Bronchus fibroblast of lung (primary cell): ENCODE data around the gene NDUFA11. TPM values are rescaled to one million over a fixed set of nuclear protein-coding genes. Genes with fewer than 3 reads are reported as not detected.

Source experiments
- total RNA-seq: library from RNA; depleted of rRNA; stranded (reverse); fragments of >200 nt; gene quantifications from 2 replicates; pipeline ENCODE4 v1.2.3, GENCODE V29; 2015

The NDUFA11 gene
- 444 and 470 TPM in 2 replicates for total RNA-seq

DNA sequence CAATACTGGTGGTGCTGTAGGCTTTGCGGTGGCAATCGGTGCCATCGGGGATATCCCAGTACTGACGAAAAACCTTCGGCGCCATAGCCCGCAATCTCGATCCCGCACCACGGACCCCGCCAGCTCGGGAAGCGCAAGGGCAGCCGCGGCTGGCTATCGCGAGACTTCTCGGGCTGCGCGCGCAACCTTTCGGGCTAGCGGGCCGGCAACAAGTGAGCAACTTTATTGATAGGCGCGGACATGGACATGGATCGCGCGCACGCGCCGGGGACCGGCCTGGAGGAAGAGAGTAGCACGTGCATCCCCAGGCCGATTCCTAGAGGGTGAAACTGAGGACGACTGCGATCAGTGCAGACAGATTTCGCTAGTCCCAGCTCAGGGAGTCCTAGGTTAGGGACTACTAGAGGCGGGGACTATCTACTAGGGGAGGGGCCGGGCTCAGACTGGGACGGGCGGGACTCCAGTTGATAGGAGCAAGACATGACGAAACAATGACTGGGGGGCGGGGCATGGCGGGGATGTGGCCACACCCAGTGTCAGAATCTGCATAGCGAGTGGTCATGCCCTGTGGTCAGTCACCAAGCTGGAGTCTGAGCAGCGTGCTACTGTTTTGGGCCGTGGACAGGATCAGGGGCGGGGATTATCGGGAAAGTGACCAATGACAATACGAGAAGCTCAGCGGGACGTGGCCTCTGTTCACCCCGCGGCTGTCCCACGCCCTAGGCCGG, at the start of gene NDUFA11:
Gene NDUFA11 (minus strand): TSS at position 167 of the 728 bp plus-strand sequence. CDS start 82 bp downstream, at position 85.

DNA sequence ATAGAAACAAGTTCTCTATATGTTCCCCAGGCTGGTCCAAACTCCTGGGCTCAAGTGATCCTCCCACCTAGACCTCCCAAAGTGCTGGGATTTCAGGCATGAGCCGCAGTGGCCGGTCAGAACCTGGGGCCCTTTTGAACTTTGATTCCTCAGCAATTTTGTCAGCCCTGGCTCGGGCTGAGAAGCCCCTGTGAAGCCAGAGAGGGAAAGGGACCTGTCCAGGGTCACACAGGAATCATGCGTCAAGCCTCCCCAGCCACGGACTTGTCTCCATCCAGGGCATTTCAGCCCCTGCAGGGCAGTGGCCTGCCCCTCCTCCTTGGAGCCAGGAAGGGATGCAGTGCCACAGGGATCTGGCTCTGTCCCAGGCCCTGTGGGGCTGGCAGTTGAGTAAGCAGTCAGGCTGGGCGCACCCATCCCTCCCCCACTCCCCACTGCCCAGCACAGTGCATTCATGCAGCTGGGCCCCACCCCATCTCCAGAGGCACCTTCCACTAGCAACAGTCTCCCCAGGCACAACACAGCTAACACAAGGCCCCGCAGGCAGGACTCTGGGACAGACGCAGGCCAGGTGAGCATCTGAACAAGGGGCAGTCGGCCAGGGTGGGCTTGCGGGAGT, 10.3 kb upstream of the NDUFA11 start, which contains the start of gene CAPS:
Gene CAPS (plus strand): TSS at position 516 of the 619 bp plus-strand sequence. CDS start 153 bp downstream, outside the sequence.

DNA sequence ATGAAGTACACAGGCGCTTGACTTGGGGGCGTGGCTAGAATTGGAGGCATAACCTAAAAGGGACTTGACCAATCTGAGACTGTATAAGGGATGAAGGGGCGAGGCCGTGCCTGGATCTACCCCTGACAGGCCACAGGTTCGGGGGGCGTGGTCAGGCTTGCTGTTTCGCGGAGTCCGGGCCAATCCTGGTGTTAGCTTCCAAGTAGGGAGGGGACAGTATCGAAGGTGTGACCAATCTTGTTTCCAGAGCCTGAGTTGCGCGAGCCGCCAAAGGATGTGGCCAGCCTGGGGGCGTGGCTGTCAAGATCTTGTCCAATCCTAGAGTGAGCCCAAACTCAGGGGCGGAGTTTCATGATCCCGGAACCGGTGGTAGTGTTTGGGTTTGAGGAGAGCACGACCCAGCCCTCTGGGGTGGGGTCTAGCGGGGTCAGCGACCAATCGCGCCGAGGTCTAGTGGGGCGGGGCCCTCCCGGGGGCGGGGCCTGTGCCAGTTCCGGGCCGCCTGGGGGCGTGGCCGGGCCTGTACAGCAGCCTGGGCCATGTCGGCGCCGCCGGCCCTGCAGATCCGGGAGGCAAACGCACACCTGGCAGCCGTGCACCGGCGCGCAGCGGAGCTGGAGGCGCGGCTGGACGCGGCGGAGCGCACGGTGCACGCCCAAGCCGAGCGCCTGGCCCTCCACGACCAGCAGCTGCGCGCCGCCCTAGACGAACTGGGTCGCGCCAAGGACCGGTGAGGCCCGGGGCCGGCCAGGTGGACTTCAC, 943 bp upstream of the NDUFA11 start, which contains the start of gene VMAC:
Gene VMAC (plus strand): TSS at position 521 of the 762 bp plus-strand sequence. CDS start 19 bp downstream, at position 540.

DNA sequence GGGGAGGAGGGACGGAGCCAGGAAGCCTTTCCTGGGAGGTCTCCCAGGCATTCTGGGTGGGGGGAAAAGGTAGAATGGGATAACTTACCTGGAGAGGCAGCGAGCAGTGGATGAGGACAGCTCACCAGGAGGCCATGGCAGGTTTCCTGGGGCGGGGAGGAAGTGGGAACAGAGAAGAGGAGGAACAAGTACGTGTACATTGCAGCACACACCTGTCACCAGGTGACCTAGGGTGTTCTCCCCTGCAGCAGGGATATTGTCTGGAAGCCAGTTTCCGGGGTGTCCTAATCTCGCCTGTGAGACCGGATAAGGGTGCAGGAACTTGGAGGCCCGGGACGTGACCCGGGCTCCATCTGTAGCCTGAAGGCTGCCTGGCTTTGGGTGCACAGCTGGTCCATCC, 52.3 kb downstream of the NDUFA11 start, which contains the start of gene FUT3:
Gene FUT3 (minus strand): TSS at position 148 of the 400 bp plus-strand sequence.

Other genes starting within 250 kb of the NDUFA11 start
- 93.1 and 93.7 TPM in 2 replicates for gene MICOS13, start 223.3 kb downstream of the NDUFA11 start, total RNA-seq
- 12.4 and 13.1 TPM in 2 replicates for gene HSD11B1L, start 222.8 kb downstream of the NDUFA11 start, total RNA-seq
- 1,608 and 1,657 TPM in 2 replicates for gene RPL36, start 213.5 kb downstream of the NDUFA11 start, total RNA-seq
- gene LONP1, start 183.6 kb downstream of the NDUFA11 start, total RNA-seq: 98.4 and 109 TPM in 2 replicates
- gene CATSPERD, start 183.2 kb downstream of the NDUFA11 start, total RNA-seq: not detected in 2 replicates
- gene PRR22, start 119.0 kb downstream of the NDUFA11 start, total RNA-seq: 0.59 TPM in 1 of 2 replicates, not detected in the other
- 24.4 and 24.5 TPM in 2 replicates for gene DUS3L, start 112.6 kb downstream of the NDUFA11 start, total RNA-seq
- gene NRTN, start 98.7 kb downstream of the NDUFA11 start, total RNA-seq: 0.15 TPM in 1 of 2 replicates, not detected in the other
- not detected in 2 replicates for gene FUT6, start 64.1 kb downstream of the NDUFA11 start, total RNA-seq
- under 0.01 TPM in 1 of 2 replicates, not detected in the other for gene FUT3, start 52.3 kb downstream of the NDUFA11 start, total RNA-seq
- gene FUT5, start 33.2 kb downstream of the NDUFA11 start, total RNA-seq: not detected in 2 replicates
- gene VMAC, start 1.1 kb upstream of the NDUFA11 start, total RNA-seq: 2.1 and 3.2 TPM in 2 replicates
- gene CAPS, start 10.5 kb upstream of the NDUFA11 start, total RNA-seq: 4.4 and 5.4 TPM in 2 replicates
- gene RANBP3, start 74.3 kb upstream of the NDUFA11 start, total RNA-seq: 51.1 and 59.8 TPM in 2 replicates
- 3.9 and 6.8 TPM in 2 replicates for gene RFX2, start 206.7 kb upstream of the NDUFA11 start, total RNA-seq
- gene ACSBG2, start 231.9 kb upstream of the NDUFA11 start, total RNA-seq: not detected in 2 replicates